Natural killer cell (primary cell): ENCODE measurements around the gene NINJ1. TPM values are rescaled to one million over a fixed set of nuclear protein-coding genes. Genes with fewer than 3 reads are reported as not detected.

Experiments used
- ATAC-seq, 3 donors: fragments of 150-1000 bp in 2 of 3; fragments of 200-7000 bp in 1 of 3; cut with Tn5 transposase; 1 replicate in 1 of 3; 2 replicates in 2 of 3; pipeline ENCODE4 v1.10.0; 2021; ENCODE audit warnings: mild to moderate bottlenecking in 2 of 3, moderate library complexity in 2 of 3
- DNase-seq, 2 donors: peaks; one replicate each; pipeline versions ENCODE4 v3.0.0 to v3.0.0-alpha.2; 2013 to 2021; ENCODE audit warnings: mixed read lengths in 1 of 2
- H3K27ac ChIP-seq: one replicate; pipeline ENCODE4 v1.5.1; 2013; ENCODE audit warnings: mild to moderate bottlenecking, low read length
- H3K27me3 ChIP-seq: one replicate; pipeline ENCODE4 v1.6.1; 2013; ENCODE audit warnings: low read length; ENCODE audit not compliant: control insufficient read depth, insufficient read depth
- H3K36me3 ChIP-seq: one replicate; pipeline ENCODE4 v1.6.1; 2013; ENCODE audit warnings: low read length; ENCODE audit not compliant: control insufficient read depth, insufficient read depth
- H3K4me1 ChIP-seq: one replicate; pipeline ENCODE4 v1.6.1; 2013; ENCODE audit warnings: low read length; ENCODE audit not compliant: control insufficient read depth, insufficient read depth
- H3K4me3 ChIP-seq: one replicate; pipeline ENCODE4 v1.5.1; 2013; ENCODE audit warnings: low read length
- H3K9me3 ChIP-seq: one replicate; pipeline ENCODE4 v1.6.1; 2013; ENCODE audit warnings: low read length; ENCODE audit not compliant: control insufficient read depth, insufficient read depth
- H3K27ac Mint-ChIP-seq, 2 donors: one replicate each; pipeline ENCODE4 v1.8.0; 2022; ENCODE audit warnings: mild to moderate bottlenecking in 2 of 2, mixed read lengths in 2 of 2, moderate library complexity in 1 of 2
- H3K27me3 Mint-ChIP-seq, 2 donors: one replicate each; pipeline ENCODE4 v1.8.0; 2022; ENCODE audit warnings: low read depth in 2 of 2, mixed read lengths in 2 of 2
- H3K36me3 Mint-ChIP-seq: one replicate; pipeline ENCODE4 v1.8.0; 2022; ENCODE audit warnings: mixed read lengths
- H3K4me1 Mint-ChIP-seq, 2 donors: one replicate each; pipeline ENCODE4 v1.8.0; 2022; ENCODE audit warnings: mixed read lengths in 2 of 2
- H3K4me3 Mint-ChIP-seq: one replicate; pipeline ENCODE4 v1.8.0; 2022; ENCODE audit warnings: mild to moderate bottlenecking, moderate library complexity, mixed read lengths
- H3K9me3 Mint-ChIP-seq, 2 donors: one replicate each; pipeline ENCODE4 v1.8.0; 2022; ENCODE audit warnings: mixed read lengths in 2 of 2
- CTCF ChIP-seq: fragments of 200-600 bp; IDR thresholded peaks from one replicate; pipeline ENCODE4 v1.8.0; 2022; ENCODE audit warnings: antibody characterized with exemption
- WGBS: methylation state at CpG from one replicate; pipeline ENCODE4 v1.1.7; 2013; ENCODE audit warnings: missing lambda C conversion rate; ENCODE audit not compliant: insufficient coverage; 5-methylcytosine and 5-hydroxymethylcytosine counted together
- intact Hi-C: fragments of 100-400 bp; cut with micrococcal nuclease; formaldehyde crosslinking; loops from one replicate; pipeline ENCODE4 v1.14.2; 2022
- total RNA-seq, 4 donors: library from RNA; stranded (reverse); fragments of 120-200 nt in 1 of 4; gene quantifications; one replicate each; pipeline versions ENCODE4 v1.2.3 to v1.2.4, GENCODE V29; 2013 to 2022

The NINJ1 gene
- total RNA-seq, 3 donors from 2014 or later (not counting 1 experiment from before 2014, with no cell fraction given): 87.3 to 121 (median 93.8) TPM

GRCh38 chr9:93133681-93134014 lies 403 bp downstream of the NINJ1 start:
- Mint-ChIP-seq H3K27me3 (peaks cover 0 to 5% of the 10 kb centered on the region in 2 donors), H3K36me3 (no peaks in the 10 kb centered on the region), H3K27ac (peak overlapping the region; percentile 90 to 97), H3K4me1 (peaks cover 29 to 31% of the 10 kb centered on the region in 2 donors), H3K9me3 (no peaks in the 10 kb centered on the region), H3K4me3 (peak overlapping the region; percentile 84)
- Histone ChIP-seq H3K27me3 (no peaks in the 10 kb centered on the region), H3K4me3 (peak overlapping the region; percentile 89), H3K9me3 (peaks cover 3% of the 10 kb centered on the region), H3K36me3 (no peaks in the 10 kb centered on the region), H3K4me1 (peaks cover 46% of the 10 kb centered on the region), H3K27ac (peak overlapping the region; percentile 89)
- no peak for ATAC-seq
- DNase-seq: peak in 1 of 2 donors; percentile 65
- intact Hi-C loops: loop anchor here (5.0 to 10.0 kb wide), 2 partner anchors 36 to 321 kb away; partner anchors contain the start of genes CARD19, FAM120A and FAM120AOS
- under 1% methylated on average over 34 of the region's 34 CpGs for WGBS
- no peak for TF ChIP-seq CTCF

- ATAC-seq (peak; percentile 40 to 62 (median 45)), DNase-seq (peak in 1 of 2 donors; percentile 80)
- no peaks in the 10 kb centered on the region for H3K36me3 Mint-ChIP-seq
- H3K4me1 Mint-ChIP-seq: peaks cover 28% of the 10 kb centered on the region in 2 donors
- no peaks in the 10 kb centered on the region for H3K9me3 Mint-ChIP-seq
- Histone ChIP-seq H3K9me3 (no peaks in the 10 kb centered on the region), H3K27me3 (no peaks in the 10 kb centered on the region), H3K27ac (peak overlapping the region; percentile 89), H3K4me3 (peak overlapping the region; percentile 89), H3K4me1 (peaks cover 50% of the 10 kb centered on the region), H3K36me3 (no peaks in the 10 kb centered on the region)
- no peak for TF ChIP-seq CTCF
- peak overlapping the region; percentile 90 to 97 for H3K27ac Mint-ChIP-seq
- peaks cover 0 to 5% of the 10 kb centered on the region in 2 donors for H3K27me3 Mint-ChIP-seq
- intact Hi-C loops: loop anchor here (5.0 to 10.0 kb wide), 2 partner anchors 36 to 322 kb away; partner anchors contain the start of genes CARD19, FAM120A and FAM120AOS
- 49% methylated on average over 21 of the region's 21 CpGs for WGBS
- H3K4me3 Mint-ChIP-seq: peak overlapping the region; percentile 82
These were observed 938 bp downstream of the NINJ1 start for GRCh38 chr9:93132946-93133680.

GRCh38 chr9:93132287-93132927 lies 1.6 kb downstream of the NINJ1 start:
- intact Hi-C loops: loop anchor here (5.0 to 10.0 kb wide), 2 partner anchors 35 to 322 kb away; partner anchors contain the start of genes CARD19, FAM120A and FAM120AOS
- no peaks in the 10 kb centered on the region for H3K27me3 ChIP-seq
- TF ChIP-seq CTCF: no peak
- DNase-seq (no peak), ATAC-seq (no peak)
- no peaks in the 10 kb centered on the region for H3K9me3 Mint-ChIP-seq
- H3K4me1 ChIP-seq: peaks cover 55% of the 10 kb centered on the region
- peak overlapping the region; percentile 82 for H3K4me3 Mint-ChIP-seq
- H3K4me3 ChIP-seq: no peak overlapping the region
- peak overlapping the region; percentile 90 to 97 for H3K27ac Mint-ChIP-seq
- no peak overlapping the region for H3K27ac ChIP-seq
- H3K36me3 Mint-ChIP-seq: no peaks in the 10 kb centered on the region
- H3K9me3 ChIP-seq: no peaks in the 10 kb centered on the region
- no peaks in the 10 kb centered on the region for H3K36me3 ChIP-seq
- peaks cover 0 to 5% of the 10 kb centered on the region in 2 donors for H3K27me3 Mint-ChIP-seq
- peaks cover 28 to 30% of the 10 kb centered on the region in 2 donors for H3K4me1 Mint-ChIP-seq
- whole genome bisulfite sequencing: 73% methylated on average over 12 of the region's 12 CpGs
